Suppressor macrophage treated with lipopolysaccharide for 4 hours (primary cell): ENCODE measurements around the gene KRT15.

ENCODE experiments used
- DNase-seq: peaks from one replicate; pipeline ENCODE4 v3.0.0-alpha.2; 2020

Gene KRT15

GRCh38 chr17:41523787-41524186 lies 5.1 kb upstream of the KRT15 start:
- no peak for DNase-seq

- no peak for DNase-seq
Measured at GRCh38 chr17:41523225-41523593, 4.5 kb upstream of the KRT15 start.

DNA sequence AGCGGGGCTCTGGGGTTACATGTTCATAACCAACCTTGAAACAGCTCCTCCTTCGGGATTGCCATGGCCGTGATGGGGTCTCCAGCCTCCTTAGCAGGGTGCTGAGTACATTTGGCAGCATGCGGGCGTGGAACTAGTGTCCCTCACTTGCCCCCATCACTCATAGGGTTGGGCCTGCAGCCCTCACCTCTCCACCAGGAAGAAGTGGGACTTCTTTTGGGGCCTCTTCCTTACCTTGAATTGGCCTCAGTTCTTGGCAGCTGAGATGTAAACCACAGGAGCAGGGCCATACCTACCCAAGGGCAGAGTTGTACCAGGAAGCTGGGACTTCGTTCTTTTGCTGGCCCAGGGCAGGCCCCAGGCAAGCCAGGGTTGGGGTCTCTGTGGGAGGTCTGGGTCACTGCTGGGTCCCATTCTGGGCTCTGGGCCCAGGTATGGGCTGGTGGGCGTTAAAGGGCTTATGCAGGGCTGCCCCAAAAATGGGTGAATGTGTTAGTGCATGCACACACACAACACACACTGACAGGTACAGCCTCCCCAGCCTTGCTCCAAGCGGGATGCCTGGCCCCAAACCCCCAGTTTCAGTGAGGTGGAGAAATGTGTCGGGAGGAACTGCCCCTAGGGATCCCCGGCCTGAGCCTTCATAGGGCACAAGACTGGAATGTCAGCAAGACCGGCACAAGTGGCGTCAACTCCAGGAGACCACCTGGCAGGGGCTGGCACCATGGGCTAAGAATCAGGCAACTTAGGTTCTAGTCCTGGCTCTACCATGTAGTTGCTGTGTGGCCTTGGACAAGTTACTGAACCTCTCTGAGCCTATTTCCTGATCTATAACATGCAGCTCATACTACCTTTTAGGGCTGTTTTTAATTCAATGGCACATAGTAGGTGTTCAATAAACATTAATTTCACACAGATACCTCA lies 3.9 kb upstream of the KRT15 start:
- DNase-seq = no peak

DNA sequence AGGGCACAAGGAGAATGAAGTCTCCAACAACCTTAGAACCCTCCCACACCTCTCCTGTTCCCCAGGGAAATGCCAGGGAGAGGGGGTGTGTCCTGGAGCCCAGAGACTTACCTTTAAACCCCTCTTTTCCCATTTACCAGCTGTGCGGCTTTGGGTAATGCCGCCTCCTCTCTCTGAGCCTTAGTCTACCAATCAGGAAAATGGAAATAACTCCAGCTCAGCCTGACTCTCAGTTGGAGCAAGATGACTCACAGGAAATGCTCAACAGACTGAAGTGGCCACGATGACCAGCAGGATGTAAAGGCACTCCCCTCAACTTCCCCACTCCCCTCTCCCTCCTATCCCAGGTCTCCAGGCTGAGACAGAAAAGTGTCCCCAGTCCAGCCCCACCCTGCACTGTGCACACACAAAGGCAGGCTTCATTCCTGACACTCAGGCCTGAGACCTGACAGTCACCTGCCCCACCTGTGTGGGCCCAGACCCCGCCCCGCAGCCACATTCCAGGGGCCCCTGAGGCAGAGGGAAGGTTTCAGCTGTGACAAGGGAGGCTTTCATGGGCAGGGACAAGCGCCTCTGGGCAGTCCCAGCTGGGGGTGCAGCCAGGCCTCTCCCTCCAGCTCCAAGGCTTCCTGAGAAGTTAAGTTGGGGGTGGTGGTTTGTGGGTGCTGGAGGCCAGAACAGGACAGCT lies 3.0 kb upstream of the KRT15 start:
- peak; percentile 51 for DNase-seq

DNA sequence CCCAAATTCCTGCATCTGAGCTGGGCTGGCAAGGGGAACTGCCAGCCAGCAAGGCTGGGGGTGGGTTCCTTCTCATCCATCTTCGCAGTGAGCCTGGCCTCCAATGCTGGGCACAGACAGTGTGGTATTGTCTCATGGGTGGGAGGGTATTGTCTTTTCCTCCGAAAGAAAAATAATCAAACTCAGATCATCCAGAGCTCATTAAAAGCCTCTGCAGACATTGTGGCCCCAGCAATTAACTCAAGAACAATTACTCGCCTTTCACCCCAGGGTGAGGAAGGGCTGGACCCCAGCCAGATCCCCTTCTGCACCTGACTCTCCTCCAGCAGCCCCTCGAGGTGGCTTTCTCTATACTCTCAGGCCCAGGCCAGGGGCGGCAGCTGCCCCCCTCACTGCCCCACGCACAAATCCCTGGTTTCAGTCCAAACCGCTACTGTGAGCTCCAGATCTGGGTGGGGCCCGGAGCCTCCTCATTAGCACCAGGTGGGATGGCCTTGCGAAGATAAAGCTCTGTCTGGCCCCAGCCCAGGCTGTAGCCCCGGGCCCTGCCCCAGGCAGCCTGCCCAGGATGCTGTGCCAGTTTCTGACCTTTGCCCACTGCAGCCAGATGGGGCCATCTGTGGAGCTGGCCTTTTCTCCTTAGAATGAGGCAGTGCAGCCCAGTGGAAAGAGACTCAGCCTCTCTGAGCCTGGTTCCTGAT lies 2.3 kb upstream of the KRT15 start:
- no peak for DNase-seq

- no peak for DNase-seq
Measured at GRCh38 chr17:41519501-41520224, 973 bp upstream of the KRT15 start.

GRCh38 chr17:41518031-41518430 lies 659 bp downstream of the KRT15 start:
- DNase-seq = no peak

DNA sequence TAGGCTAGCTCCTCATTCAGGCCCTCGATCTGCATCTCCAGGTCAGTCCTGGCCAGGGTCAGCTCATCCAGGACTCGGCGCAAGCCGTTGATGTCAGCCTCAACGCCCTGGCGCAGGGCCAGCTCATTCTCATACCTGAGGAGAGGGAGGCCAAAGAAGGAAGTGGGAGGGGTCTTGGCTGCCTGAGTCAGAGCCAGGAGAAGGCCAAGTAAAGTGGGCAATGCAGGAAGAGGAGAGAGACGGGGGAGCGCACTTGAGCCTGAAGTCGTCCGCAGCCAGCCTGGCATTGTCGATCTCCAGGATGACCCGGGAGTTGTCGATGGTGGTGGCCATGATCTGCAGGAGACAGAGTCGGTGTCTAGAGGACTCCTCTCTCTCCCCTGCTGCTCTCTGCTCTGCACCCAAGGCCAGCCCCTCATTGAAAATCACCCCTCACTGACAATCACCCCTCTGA lies 1.8 kb downstream of the KRT15 start:
- no peak for DNase-seq

DNA sequence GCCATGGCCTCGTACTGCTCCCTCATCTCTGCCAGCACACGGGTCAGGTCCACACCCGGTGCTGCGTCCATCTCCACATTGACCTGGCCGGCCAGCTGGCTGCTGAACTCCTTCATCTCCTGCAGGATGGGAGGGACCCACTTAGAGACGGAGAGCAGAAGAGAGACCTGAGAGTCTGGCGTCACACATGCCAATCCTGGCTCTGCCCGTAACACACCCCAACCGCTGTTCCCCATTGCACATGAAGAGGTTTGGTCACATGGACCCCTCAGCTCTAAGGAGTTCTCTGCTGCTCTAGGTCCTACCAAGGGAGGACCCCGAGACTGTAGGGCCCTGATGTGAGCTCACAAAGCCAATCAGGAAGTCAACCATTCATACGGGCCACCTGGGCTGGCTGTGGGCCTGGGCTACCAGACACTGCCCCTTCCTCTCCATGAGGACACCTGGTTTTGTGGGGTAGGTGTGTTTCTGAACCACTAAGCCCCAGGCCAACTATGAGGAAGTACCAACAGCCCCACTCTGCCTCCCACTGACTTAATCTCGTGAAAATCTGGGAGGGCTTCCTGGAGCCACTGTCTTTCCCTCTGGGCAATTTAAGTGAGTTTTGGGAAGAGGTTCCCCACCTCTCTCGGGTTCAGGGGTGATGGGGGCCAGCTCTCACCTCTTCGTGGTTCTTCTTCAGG lies 2.4 kb downstream of the KRT15 start:
- no peak for DNase-seq

DNA sequence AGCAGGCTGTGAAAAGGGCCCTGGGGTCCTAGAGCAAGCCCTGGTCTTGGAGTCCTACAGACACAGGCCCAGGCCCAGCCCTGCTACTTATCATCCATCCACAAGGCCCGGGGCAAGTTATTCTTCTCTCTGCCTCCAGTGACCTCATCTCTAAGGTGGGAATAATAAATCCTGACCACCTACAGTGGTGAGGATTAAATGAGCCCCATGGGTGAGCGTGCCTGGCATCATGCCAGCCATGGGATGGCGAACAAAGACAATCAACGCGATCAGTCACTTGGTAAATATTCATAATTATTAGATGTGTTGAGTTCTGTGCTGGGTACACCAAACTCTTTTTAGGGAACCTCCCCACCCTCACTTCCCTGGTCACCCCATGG lies 5.5 kb downstream of the KRT15 start:
- no peak for DNase-seq

DNA sequence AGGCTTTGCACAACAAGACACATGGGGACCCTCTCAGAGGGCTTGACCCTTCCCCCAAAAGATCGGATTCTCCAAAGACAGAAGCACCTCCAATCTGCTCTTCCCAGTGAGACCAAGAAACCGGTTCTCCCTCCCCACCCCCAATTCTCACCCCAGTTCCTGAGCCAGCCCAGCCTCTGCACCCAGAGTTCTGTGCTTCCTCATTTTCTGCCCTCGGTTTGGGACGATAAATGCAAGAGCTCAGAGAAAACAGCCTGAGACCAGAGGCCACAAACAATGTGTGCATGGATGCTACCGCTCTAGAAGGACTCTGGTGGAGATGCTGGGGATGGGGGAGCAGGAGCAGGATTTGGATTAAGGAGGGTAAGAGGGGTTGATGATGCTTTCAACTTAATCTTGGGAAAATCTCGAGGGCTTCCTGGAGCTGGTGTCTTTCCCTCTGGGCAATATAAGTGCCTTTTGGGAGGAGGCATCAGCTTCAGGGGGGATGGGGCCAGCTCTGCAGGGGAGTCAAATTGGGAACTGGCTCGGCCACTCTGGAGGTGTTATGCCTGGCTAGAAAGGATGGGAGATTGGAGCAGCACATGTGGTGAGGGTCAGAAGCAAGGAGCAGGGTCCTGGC lies 6.0 kb downstream of the KRT15 start:
- no peak for DNase-seq

DNA sequence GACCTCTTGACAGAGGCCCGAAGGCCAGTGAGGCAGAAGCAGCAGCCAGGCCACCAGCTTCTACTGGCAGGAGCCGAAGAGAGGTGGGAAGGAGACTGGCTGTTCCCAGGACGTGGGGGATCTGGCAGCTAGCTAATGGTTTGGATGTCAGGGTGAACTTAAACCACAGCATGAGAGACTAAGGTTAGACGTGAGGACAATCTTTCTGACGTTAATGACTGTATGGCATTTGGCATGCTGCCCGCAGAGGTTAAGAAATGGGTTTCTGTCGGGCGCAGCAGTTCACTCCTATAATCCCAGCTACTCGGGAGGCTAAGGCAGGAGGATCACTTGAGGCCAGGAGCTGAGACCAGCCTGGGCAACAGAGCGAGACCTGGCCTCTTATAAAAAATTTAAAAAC lies 7.0 kb downstream of the KRT15 start:
- no peak for DNase-seq

DNA sequence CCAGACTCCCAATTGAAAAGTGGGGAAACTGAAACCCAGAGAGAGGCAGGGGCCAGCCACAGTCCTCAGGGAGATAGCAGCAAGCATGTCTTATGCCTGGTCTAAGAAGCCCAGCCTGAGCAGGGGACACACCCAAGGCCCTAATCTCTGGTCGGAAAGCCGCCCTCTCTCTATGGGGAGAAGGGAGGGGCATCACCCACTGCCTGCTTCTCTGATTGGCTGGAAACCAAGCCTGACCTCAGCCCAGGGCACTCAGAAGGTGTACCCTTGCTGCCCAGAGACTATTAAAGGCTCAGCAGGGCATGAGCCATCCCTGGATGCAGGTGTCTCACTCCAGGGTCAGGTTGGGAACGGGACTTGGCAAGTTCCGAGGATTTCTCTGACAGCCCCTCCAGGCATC lies 7.6 kb downstream of the KRT15 start:
- DNase-seq = no peak

GRCh38 chr17:41510251-41511065 lies 8.2 kb downstream of the KRT15 start:
- DNase-seq = no peak

DNA sequence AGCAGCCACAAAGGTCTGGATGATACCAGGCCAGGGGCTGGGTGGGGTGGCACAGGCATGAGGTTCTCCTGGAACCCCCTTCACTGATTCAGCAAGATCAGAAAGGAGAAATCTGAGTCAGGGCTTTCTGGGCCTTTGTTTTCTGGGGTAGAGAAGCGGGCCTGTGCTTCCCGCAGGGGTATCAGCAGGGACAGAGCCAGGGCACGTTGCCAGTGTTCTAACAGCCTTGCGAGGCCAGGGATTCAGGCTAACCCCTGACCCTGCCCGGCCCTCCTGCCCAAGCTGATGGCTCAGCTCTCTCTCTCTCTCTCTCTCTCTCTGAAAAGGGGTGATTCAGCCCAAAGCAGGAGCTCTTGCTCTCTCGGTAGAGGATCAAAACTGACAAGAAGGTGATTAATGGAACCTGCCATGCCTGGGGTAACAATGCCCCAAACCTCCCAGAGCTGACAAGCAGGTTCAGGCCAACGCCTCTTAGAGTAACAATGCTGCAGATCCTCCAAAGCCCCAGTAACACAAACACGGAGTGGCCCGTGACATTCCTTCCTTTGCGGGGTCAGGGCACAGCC lies 11.3 kb downstream of the KRT15 start:
- no peak for DNase-seq

DNA sequence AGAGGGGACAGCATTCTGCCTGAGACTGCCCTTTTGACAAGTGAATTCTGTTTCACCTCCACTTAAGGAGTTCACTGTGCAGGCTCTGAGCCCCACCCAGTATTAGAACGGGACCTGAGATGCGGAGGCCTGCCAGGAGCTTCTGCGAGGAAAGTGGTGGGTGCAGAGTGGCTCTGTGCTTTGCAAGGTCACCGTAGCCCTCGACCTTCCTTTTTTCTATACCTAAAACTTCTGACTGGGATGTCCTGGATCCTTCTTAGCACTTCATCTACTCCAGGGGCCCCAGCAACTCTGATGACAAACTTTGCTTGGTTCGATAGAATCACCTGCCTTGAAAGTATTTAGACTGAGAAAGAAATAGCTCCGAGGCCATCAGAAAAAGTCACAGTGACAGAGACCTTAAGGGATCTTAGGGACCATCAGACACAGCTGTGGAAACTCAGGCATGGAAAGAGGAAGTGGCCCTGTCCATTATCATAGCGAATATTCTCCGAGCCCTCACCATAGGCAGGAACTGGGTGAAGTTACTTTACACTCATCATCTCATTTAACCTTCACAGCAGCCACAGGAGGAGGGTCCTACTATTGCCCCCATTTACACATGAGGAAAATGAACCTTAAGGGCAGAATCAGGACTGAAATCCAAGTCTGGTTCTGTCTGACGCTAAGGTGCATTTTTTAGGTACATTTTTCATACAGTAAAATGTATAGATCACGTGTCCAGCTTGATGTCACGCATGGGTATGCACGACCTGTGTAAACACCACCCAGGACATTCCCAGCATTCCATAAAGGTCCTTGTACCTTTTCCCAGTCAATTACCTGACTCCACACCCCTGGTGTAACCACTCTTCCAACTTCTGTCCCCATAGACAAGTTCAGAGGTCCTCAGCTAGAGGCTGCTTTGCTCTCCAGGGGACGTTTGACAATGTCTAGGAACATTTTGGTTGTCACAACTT lies 12.6 kb downstream of the KRT15 start:
- peak; percentile 42 for DNase-seq

GRCh38 chr17:41505007-41505808 lies 13.5 kb downstream of the KRT15 start, which contains the start of gene KRT13:
Gene KRT13, minus strand, starts transcription at chr17:41505612. Its CDS starts 62 bp downstream, at chr17:41505550.
- no peak for DNase-seq

GRCh38 chr17:41504246-41504977 lies 14.3 kb downstream of the KRT15 start:
- DNase-seq = no peak
